Activated effector memory CD4-positive, alpha-beta T cell treated with Interleukin-2 at 50 U/mL for 16 hours (primary cell): ENCODE results near the gene CENPH.
"Not testable (repeated sequence)": the region's sequence is repeated elsewhere in the genome, so short reads cannot be mapped to it uniquely, and the experiment has no call there.

ENCODE experiments used
- DNase-seq: peaks from one replicate; pipeline ENCODE4 v3.0.0-alpha.2; 2020

Gene CENPH

DNA sequence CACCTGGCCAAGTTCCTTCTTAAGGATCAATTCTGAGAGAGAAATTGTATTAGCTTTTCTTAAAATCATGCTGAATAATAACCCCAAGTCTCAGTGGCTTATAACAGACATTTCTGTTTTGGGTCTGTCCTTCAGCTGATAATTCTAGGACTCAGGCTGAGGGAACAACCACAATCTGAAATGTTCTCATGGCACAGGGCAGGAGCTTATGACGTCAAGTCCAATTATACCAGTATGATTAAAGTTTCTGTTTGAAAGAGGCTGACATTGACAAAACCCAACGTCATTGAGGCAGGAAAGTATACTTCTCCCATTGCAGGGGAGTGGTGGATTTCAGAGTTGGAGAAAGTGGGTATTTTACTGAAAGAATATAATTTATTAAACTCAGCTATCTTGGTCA lies 21.8 kb downstream of the CENPH start:
- DNase-seq = no peak

GRCh38 chr5:69212022-69212421 lies 22.6 kb downstream of the CENPH start:
- DNase-seq = no peak

- DNase-seq = no peak
Observed at GRCh38 chr5:69213513-69214215, 24.3 kb downstream of the CENPH start.

DNA sequence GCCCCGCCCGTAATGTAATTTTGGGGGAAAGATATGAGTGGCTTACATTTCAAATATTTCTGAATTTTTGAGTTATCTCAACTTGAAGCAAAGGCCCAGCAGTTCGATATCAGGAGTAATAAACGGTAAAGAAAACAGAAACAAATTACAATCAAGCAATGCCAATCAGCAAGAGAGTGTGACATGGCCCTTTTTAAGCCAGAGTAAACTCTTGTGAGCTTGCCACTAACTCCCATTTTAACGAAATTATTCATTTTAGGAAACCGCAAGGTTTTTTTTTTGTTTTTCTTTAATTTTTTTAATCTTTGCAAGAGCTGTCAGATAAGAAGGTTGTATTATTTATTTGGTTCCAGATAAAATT lies 27.7 kb downstream of the CENPH start:
- DNase-seq = no peak

GRCh38 chr5:69217548-69218526 lies 28.5 kb downstream of the CENPH start:
- DNase-seq = peak; percentile 91

- no peak for DNase-seq
Observed at GRCh38 chr5:69219939-69220338, 30.6 kb downstream of the CENPH start.

GRCh38 chr5:69220371-69220770 lies 31.0 kb downstream of the CENPH start:
- not testable (repeated sequence) for DNase-seq

DNA sequence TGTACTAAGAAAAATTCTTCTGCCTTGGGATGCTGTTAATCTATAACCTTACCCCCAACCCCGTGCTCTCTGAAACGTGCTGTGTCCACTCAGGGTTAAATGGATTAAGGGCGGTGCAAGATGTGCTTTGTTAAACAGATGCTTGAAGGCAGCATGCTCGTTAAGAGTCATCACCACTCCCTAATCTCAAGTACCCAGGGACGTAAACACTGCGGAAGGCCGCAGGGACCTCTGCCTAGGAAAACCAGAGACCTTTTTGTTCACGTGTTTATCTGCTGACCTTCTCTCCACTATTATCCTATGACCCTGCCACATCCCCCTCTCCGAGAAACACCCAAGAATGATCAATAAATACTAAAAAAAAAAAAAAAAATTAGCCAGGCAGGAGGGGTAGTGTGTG lies 31.4 kb downstream of the CENPH start:
- DNase-seq = not testable (repeated sequence)

DNA sequence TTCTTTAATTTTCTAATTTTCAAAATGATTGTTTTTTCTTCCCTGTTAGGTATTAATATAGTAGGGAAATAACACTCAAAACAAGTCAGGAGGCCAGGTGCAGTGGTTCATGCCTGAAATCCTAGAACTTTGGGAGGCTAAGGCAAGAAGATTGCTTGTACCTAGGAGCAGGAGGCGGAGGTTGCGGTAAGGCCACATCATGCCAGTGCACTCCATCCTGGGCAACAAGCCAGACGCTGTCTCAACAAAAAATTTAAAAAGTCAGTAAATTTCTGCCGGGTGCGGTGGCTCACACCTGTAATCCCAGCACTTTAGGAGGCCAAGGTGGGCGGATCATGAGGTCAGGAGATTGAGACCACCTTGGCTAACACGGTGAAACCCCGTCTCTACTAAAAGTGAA lies 35.1 kb downstream of the CENPH start:
- DNase-seq = no peak

GRCh38 chr5:69225860-69226259 lies 36.5 kb downstream of the CENPH start:
- no peak for DNase-seq

DNA sequence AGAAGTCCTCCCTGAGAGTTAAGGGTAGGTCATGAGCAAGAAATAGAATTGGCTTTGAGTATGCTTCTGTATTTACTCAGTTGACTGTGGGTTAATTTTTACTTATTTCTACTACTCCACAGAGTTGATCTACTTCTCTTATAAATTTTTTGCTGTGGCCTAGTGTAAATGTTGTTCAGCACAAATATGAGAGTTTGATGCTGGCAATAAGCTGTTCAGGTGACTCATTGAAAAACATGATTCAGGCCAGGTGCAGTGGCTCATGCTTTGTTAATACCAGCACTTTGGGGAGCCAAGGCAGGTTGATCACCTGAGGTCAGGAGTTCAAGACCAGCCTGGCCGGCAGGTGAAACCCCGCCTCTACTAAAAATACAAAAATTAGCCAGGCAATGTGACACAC lies 40.8 kb downstream of the CENPH start:
- DNase-seq = no peak

GRCh38 chr5:69231281-69231680 lies 41.9 kb downstream of the CENPH start:
- no peak for DNase-seq

DNA sequence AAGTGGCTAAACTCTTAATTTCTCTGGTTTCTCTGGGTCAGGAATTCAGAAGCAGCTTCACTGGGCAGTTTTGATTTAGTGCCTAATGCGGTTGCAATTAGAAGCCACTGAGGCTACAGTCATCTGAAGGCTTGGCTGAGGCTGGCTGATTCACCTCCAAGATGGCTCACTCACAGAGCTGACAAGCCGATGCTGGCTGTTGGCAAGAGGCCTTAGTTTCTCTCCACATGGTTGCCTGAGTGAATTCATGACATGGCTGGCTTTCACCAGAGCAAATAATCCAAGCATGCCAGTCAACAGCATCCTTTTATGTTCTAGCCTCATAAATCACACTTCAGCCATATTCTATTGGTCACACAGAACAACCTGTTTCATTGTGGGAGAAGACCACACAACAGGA lies 42.5 kb downstream of the CENPH start:
- no peak for DNase-seq

DNA sequence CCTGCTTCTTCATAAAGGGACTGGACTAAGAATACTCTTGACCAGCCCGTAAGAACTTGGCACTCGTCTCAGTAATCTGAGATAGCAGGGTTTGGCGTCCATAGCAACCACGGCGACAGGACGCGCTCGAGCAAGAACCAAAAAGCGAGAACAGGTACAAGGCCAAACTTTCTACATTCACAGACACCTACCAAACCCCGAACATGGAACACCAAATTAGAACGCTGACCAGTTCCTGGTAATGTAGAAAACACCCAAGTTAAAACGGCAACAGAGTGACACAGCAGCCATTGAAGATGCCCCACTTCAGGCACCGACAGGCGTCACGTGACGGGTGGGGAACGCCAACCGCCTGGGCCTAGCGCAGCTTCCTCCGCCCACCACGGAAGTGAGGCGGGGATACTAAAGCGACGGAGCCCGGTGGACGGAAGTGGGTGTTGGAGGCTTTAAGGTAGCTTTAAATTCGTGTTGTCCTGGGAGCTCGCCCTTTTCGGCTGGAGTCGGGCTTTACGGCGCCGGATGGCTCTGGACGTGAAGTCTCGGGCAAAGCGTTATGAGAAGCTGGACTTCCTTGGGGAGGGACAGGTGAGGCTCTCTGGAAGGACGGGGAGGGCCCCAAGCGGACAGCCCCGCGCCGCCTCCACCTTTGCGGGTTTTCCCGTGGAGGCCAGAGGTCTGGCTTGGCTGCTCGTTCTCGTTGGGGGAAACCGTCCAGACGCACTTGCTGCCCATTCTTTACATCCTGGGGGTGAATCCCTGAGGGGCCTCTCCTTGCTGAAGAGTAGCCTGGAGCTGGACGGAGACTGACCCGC lies 45.3 kb downstream of the CENPH start, which contains the start of gene CDK7:
Gene CDK7, plus strand, starts transcription at position 430 of the 812 bp plus-strand sequence. Its CDS starts 90 bp downstream, at position 520.
- peak; percentile 90 for DNase-seq

DNA sequence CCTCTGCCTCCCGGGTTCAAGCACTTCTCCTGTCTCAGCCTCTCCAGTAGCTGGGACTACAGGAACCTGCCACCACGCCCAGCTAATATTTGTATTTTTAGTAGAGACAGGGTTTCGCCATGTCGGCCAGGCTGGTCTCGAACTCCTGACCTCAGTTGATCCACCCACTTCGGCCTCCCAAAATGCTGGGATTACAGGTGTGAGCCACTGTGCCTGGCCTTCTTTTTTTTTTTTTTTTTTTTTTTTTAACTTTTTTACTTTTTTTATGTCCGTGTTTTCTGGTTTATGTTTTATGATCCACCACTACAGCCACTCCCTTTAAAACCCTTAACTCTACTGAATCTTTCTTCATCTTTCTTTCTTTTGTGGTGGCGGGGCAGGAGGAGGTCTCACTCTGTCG lies 47.4 kb downstream of the CENPH start:
- not testable (repeated sequence) for DNase-seq

- DNase-seq = no peak
Observed at GRCh38 chr5:69237877-69238276, 48.5 kb downstream of the CENPH start.

GRCh38 chr5:69238760-69239251 lies 49.4 kb downstream of the CENPH start:
- DNase-seq = no peak

DNA sequence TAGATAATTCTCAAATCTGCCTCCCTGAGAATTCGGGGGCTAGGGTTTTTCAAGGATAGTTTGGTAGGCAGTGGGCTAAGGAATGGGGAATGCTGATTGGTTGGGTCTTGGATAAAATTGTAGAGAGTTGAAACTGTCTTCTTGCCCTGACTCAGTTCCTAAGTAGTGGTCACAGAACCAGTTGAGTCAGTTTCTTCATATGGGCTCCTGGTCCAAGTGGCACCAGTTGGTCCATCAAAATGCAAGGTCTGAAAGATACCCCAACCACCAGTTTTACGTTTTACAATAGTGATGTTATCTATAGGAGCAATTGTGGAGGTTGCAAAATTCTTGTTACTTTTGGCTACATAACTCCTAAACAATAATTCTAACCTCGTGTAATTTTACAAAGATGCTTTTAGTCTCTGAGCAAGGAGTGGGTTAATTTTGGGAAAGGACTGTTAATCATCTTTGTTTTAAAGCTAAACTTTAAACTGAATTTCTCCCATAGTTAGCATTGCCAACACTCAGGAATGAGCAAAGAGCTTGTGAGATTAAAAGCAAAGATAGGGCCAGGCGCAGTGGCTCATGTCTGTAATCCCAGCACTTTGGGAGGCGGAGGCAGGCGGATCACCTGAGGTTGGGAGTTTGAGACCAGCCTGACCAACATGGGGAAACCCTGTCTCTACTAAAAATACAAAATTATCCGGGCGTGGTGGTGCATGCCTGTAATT lies 53.0 kb downstream of the CENPH start:
- no peak for DNase-seq

DNA sequence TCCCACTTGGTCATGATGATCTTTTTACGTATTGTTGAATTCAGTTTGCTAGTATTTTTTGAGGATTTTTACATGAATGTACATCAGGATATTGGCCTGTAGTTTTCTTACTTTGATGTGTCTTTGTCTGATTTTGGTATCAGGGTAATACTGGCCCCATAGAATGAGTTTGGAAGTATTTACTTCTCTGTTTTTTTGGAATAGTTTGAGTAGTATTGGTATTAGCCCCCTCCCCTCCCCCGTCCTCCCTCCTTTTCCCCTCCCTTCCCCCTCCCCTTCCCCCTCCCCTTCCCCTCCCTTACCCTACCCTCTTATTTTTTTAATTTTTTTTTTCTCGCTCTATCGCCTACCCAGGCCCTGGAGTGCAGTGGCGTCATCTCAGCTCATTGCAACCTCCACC lies 55.6 kb downstream of the CENPH start:
- no peak for DNase-seq

DNA sequence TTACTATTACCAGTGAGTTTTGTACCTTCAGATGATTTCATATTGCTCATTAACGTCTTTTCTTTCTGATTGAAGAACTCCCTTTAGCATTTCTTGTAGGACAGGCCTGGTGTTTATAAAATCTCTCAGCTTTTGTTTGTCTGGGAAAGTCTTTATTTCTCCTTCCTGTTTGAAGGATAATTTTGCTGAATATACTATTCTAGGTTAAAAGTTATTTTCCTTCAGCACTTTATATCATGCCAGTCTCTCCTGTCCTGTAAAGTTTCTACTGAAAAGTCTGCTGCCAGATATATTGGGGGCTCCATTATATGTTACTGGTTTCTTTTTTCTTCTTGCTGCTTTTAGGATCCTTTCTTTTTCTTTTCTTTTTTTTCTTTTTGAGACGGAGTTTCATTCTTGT lies 58.6 kb downstream of the CENPH start:
- no peak for DNase-seq

DNA sequence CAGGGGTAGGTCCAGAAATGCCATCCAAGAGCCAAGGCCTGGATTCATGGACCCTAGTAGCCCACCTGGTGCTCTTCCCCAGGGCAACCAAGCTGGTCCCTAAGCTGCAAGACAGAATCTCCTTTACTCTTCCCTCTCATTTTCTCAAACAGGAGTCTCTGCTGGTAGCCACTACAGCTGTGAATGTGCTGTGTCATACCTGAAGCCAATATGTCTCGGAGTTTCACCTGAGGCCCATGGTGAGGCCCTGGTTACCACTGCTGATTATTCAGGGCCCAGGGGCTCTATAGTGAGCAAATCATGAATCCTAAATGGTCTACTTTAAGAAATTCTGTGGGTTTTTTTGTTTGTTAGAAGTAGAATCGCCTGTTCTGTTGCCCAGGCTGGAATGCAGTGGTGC lies 61.2 kb downstream of the CENPH start:
- no peak for DNase-seq

- no peak for DNase-seq
Observed at GRCh38 chr5:69252437-69252836, 63.1 kb downstream of the CENPH start.
